ENCODE measurements around the gene TNKS2.
"Not testable (repeated sequence)": the region's sequence is repeated elsewhere in the genome, so short reads cannot be mapped to it uniquely, and the experiment has no call there.

The TNKS2 gene

GRCh38 chr10:91886954-91887271 is 88.7 kb downstream of the TNKS2 start:
- no peak overlapping the region for H3K27ac ChIP-seq
- in situ Hi-C loops (cut with HindIII; ENCODE audit: low pct_ligation_motif_present, low sequenced_read_pairs), result no loop called here
- no peak for TF ChIP-seq CTCF (IDR thresholded peaks at IDR 0.05; ENCODE audit: low read depth, low read length, missing control alignments)
- H3K27me3 ChIP-seq (replicated peaks), result no peaks in the 10 kb centered on the region
- no peak for DNase-seq
- H3K36me3 ChIP-seq (replicated peaks), result no peaks in the 10 kb centered on the region
- H3K4me3 ChIP-seq (ENCODE audit: low read depth, low read length), result peak overlapping the region; percentile 56

GRCh38 chr10:91887272-91888076 is 89.2 kb downstream of the TNKS2 start:
- H3K36me3 ChIP-seq (replicated peaks), result no peaks in the 10 kb centered on the region
- H3K27me3 ChIP-seq (replicated peaks), result no peaks in the 10 kb centered on the region
- no peak for TF ChIP-seq CTCF (IDR thresholded peaks at IDR 0.05; ENCODE audit: low read depth, low read length, missing control alignments)
- no peak overlapping the region for H3K27ac ChIP-seq
- in situ Hi-C loops (cut with HindIII; ENCODE audit: low pct_ligation_motif_present, low sequenced_read_pairs), result no loop called here
- DNase-seq, result peak; percentile 29
- H3K4me3 ChIP-seq (ENCODE audit: low read depth, low read length), result peak overlapping the region; percentile 56

DNA sequence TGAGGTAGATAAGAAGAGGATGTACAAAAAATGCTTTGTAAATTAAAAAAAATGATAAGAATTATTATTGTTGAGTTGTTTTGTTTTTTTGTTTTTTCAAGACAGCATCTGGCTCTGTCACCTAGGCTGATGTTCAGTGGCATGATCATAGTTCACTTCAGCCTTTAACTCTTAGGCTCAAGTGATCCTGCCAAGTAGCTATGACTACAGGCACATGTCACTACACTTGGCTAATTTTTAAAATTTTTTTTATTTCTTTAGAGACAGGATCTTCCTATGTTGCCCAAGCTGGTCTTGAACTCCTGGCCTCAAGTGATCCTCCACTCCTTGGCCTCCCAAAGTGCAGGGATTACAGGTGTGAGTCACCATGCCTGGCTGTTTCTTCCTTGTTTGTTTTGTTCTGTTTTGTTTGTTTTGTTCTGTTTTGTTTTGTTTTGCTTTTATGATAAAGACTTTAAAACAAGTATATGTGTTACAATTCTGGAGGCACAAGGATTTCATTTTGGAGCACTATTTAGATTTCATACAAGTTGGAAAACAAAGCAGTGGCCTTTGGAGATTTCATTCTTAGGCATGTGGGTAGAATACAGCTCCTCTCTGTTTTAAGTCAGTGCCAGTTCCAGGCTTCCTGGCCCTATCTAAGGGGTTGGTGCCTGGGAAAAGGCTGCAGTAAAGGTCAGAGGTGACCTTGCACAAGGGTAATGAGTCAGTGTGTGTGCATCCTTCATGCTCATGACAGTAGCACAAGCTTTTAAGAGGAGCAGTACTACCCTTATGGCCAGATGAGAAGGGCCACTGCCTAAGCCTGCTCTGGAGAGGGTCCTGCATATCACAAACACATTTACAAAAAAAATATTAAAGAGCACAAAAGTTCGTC is 93.1 kb downstream of the TNKS2 start:
- no peak for TF ChIP-seq CTCF (IDR thresholded peaks at IDR 0.05; ENCODE audit: low read depth, low read length, missing control alignments)
- Histone ChIP-seq H3K27me3 (replicated peaks) (no peaks in the 10 kb centered on the region), H3K36me3 (replicated peaks) (no peaks in the 10 kb centered on the region), H3K4me3 (ENCODE audit: low read depth, low read length) (no peak overlapping the region), H3K27ac (no peak overlapping the region)
- in situ Hi-C loops (cut with HindIII; ENCODE audit: low pct_ligation_motif_present, low sequenced_read_pairs), result no loop called here
- DNase-seq, result peak; percentile 64

DNA sequence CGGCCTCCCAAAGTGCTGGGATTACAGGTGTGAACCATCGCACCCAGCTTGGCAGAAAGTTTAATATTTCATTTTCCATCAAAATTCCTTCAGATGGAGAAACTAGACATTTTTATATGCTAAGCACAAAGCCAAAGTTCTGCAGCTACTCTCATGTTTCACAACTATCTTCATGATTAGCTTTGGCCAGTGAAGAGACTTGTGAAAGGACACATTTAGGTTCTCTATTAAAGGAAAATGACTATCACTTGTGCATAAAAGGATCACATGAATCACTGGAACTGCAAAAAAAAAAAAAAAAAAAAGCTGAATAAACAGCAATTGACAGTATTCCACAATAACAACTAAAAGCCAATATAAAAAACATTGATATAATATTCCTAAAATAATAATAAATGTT is 94.8 kb downstream of the TNKS2 start:
- no peak overlapping the region for H3K4me3 ChIP-seq (ENCODE audit: low read depth, low read length)
- no peak overlapping the region for H3K27ac ChIP-seq
- no peaks in the 10 kb centered on the region for H3K36me3 ChIP-seq (replicated peaks)
- DNase-seq, result no peak
- H3K27me3 ChIP-seq (replicated peaks), result no peaks in the 10 kb centered on the region
- in situ Hi-C loops (cut with HindIII; ENCODE audit: low pct_ligation_motif_present, low sequenced_read_pairs), result no loop called here
- no peak for TF ChIP-seq CTCF (IDR thresholded peaks at IDR 0.05; ENCODE audit: low read depth, low read length, missing control alignments)

- DNase-seq; H3K36me3 ChIP-seq (replicated peaks); in situ Hi-C loops (cut with HindIII; ENCODE audit: low pct_ligation_motif_present, low sequenced_read_pairs); H3K27me3 ChIP-seq (replicated peaks); H3K27ac ChIP-seq; H3K4me3 ChIP-seq (ENCODE audit: low read depth, low read length): not testable (repeated sequence)
Measured at GRCh38 chr10:91894261-91894685, 96.0 kb downstream of the TNKS2 start.

GRCh38 chr10:91896212-91896756 is 98.1 kb downstream of the TNKS2 start:
- no peak for DNase-seq
- H3K27ac ChIP-seq, result no peak overlapping the region
- H3K4me3 ChIP-seq (ENCODE audit: low read depth, low read length), result no peak overlapping the region
- in situ Hi-C loops (cut with HindIII; ENCODE audit: low pct_ligation_motif_present, low sequenced_read_pairs), result no loop called here
- H3K27me3 ChIP-seq (replicated peaks), result no peaks in the 10 kb centered on the region
- TF ChIP-seq CTCF (IDR thresholded peaks at IDR 0.05; ENCODE audit: low read depth, low read length, missing control alignments), result no peak
- H3K36me3 ChIP-seq (replicated peaks), result no peaks in the 10 kb centered on the region
